HL-60 (cell line): ENCODE results near the gene ZSCAN4.

Source experiments
- POLR2AphosphoS5 ChIP-seq: IDR thresholded peaks from 2 replicates; pipeline ENCODE4 v1.6.1; 2012; ENCODE audit warnings: low read depth
- TF ChIP-seq, protein P1 (sequence below): IDR thresholded peaks from one replicate; pipeline ENCODE4 v1.5.1; 2011; ENCODE audit warnings: low read length, control low read depth, inconsistent platforms; ENCODE audit not compliant: insufficient read depth

GRCh38 chr19:57701625-57702024, 32.9 kb downstream of the ZSCAN4 start:
- TF ChIP-seq, protein P1, sequence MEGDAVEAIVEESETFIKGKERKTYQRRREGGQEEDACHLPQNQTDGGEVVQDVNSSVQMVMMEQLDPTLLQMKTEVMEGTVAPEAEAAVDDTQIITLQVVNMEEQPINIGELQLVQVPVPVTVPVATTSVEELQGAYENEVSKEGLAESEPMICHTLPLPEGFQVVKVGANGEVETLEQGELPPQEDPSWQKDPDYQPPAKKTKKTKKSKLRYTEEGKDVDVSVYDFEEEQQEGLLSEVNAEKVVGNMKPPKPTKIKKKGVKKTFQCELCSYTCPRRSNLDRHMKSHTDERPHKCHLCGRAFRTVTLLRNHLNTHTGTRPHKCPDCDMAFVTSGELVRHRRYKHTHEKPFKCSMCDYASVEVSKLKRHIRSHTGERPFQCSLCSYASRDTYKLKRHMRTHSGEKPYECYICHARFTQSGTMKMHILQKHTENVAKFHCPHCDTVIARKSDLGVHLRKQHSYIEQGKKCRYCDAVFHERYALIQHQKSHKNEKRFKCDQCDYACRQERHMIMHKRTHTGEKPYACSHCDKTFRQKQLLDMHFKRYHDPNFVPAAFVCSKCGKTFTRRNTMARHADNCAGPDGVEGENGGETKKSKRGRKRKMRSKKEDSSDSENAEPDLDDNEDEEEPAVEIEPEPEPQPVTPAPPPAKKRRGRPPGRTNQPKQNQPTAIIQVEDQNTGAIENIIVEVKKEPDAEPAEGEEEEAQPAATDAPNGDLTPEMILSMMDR = no peak
- no peak for TF ChIP-seq POLR2AphosphoS5
